Fibroblast of lung (primary cell): ENCODE results near the gene PROB1. TPM values are rescaled to one million over a fixed set of nuclear protein-coding genes. Genes with fewer than 3 reads are reported as not detected.

Experiments used
- DNase-seq, 2 donors: peaks; one replicate each; pipeline versions ENCODE4 v3.0.0 to v3.0.0-alpha.2; 2010; ENCODE audit warnings: low read depth in 2 of 2
- H2AFZ ChIP-seq: 2 replicates; pipeline ENCODE4 v1.5.1; 2012; ENCODE audit warnings: low read length, control low read depth, inconsistent platforms
- H3K27ac ChIP-seq: 2 replicates; pipeline ENCODE4 v1.5.1; 2011; ENCODE audit warnings: low read length, control low read depth; ENCODE audit not compliant: insufficient read depth
- H3K27me3 ChIP-seq: 2 replicates; pipeline ENCODE4 v1.5.1; 2011; ENCODE audit warnings: mild to moderate bottlenecking, low read length; ENCODE audit not compliant: control insufficient read depth, insufficient read depth
- H3K36me3 ChIP-seq: 2 replicates; pipeline ENCODE4 v1.5.1; 2011; ENCODE audit warnings: low read length; ENCODE audit not compliant: control insufficient read depth, insufficient read depth
- H3K4me1 ChIP-seq: 2 replicates; pipeline ENCODE4 v1.5.1; 2011; ENCODE audit warnings: low read length; ENCODE audit not compliant: control insufficient read depth, insufficient read depth; ENCODE audit errors: extremely low read depth
- H3K4me2 ChIP-seq: 2 replicates; pipeline ENCODE4 v1.5.1; 2011; ENCODE audit warnings: low read length, control low read depth; ENCODE audit not compliant: insufficient read depth; ENCODE audit errors: extremely low read depth
- H3K4me3 ChIP-seq, 4 experiments: fragments of 200-600 bp in 1 of 4; sonication (generic) in 1 of 4; replicated peaks in 1 of 4; 2 replicates each; pipeline ENCODE4 v1.5.1; 2011 to 2016; ENCODE audit warnings: low read length in 4 of 4, low read depth in 3 of 4, mild to moderate bottlenecking in 3 of 4, control low read depth in 2 of 4, inconsistent platforms in 1 of 4, mixed read lengths in 1 of 4; ENCODE audit not compliant: insufficient read depth in 1 of 4; ENCODE audit errors: control extremely low read depth in 1 of 4
- H3K79me2 ChIP-seq: 2 replicates; pipeline ENCODE4 v1.5.1; 2012; ENCODE audit warnings: mild to moderate bottlenecking, low read length, inconsistent platforms; ENCODE audit not compliant: control insufficient read depth, insufficient read depth
- H3K9ac ChIP-seq: 2 replicates; pipeline ENCODE4 v1.5.1; 2011; ENCODE audit warnings: mild to moderate bottlenecking, low read length, control low read depth; ENCODE audit not compliant: insufficient read depth
- H3K9me3 ChIP-seq: 2 replicates; pipeline ENCODE4 v1.5.1; 2012; ENCODE audit warnings: low read depth, low read length; ENCODE audit not compliant: control insufficient read depth, insufficient read depth
- H4K20me1 ChIP-seq: 2 replicates; pipeline ENCODE4 v1.5.1; 2011; ENCODE audit warnings: low read length; ENCODE audit not compliant: control insufficient read depth, insufficient read depth; ENCODE audit errors: extremely low read depth
- CTCF ChIP-seq, 2 donors: IDR thresholded peaks in 1 of 2; conservative IDR thresholded peaks in 1 of 2; 1 replicate in 1 of 2; 2 replicates in 1 of 2; pipeline ENCODE4 v1.5.1; 2011 to 2012; ENCODE audit warnings: low read length in 2 of 2, control low read depth in 1 of 2, inconsistent platforms in 1 of 2, low read depth in 1 of 2, mild to moderate bottlenecking in 1 of 2
- EZH2 ChIP-seq: IDR thresholded peaks from 2 replicates; pipeline ENCODE4 v1.5.1; 2012; ENCODE audit warnings: low read length, control low read depth, mild to moderate bottlenecking; ENCODE audit errors: missing control alignments
- polyA plus RNA-seq, 2 donors: library from polyadenylated mRNA; depleted of rRNA in 1 of 2; stranded (reverse) in 1 of 2; unstranded in 1 of 2; fragments of >200 nt; gene quantifications; 2 replicates each; pipeline ENCODE4 v1.2.1, GENCODE V29; 2011 to 2012; ENCODE audit warnings: missing spikeins in 1 of 2
- total RNA-seq: library from RNA; depleted of rRNA; stranded (reverse); fragments of >200 nt; gene quantifications from 2 replicates; pipeline ENCODE4 v1.2.1, GENCODE V29; 2014

PROB1 gene
- total and polyA plus RNA-seq, 2 donors (not counting 1 experiment from before 2014, with no cell fraction given): 0.34 to 1.5 TPM

- H3K4me2 ChIP-seq: no peak overlapping the region
- H3K4me3 ChIP-seq: no peak overlapping the region
- TF ChIP-seq EZH2: no peak
- no peak for TF ChIP-seq CTCF (conservative IDR thresholded peaks at IDR 0.05 in 1 of 2, IDR thresholded peaks at IDR 0.05 in 1 of 2; ENCODE audit: low read depth in 1 of 2, low read length in 2 of 2)
- no peaks in the 10 kb centered on the region for H3K27me3 ChIP-seq
- H3K9me3 ChIP-seq: no peaks in the 10 kb centered on the region
- H3K27ac ChIP-seq: no peak overlapping the region
- H3K9ac ChIP-seq: no peak overlapping the region
- no peak for DNase-seq
- H3K36me3 ChIP-seq: no peaks in the 10 kb centered on the region
- no peaks in the 10 kb centered on the region for H3K79me2 ChIP-seq
- no peaks in the 10 kb centered on the region for H4K20me1 ChIP-seq
- H2AFZ ChIP-seq: no peak overlapping the region
- no peaks in the 10 kb centered on the region for H3K4me1 ChIP-seq
These were observed 10.8 kb downstream of the PROB1 start for GRCh38 chr5:139383993-139384590.

GRCh38 chr5:139383275-139383992 is 11.5 kb downstream of the PROB1 start, which contains the start of gene SLC23A1:
TSS of gene SLC23A1 (minus strand) at chr5:139383297. CDS start at chr5:139383253, 44 bp downstream.
- Histone ChIP-seq H3K27ac (no peak within 1 kb of the TSS), H3K4me2 (no peak within 1 kb of the TSS), H4K20me1 (no peaks in the 10 kb centered on the region), H2AFZ (no peak within 1 kb of the TSS), H3K9me3 (no peaks in the 10 kb centered on the region), H3K4me1 (no peaks in the 10 kb centered on the region), H3K4me3 (no peak within 1 kb of the TSS), H3K9ac (no peak within 1 kb of the TSS), H3K27me3 (no peaks in the 10 kb centered on the region), H3K36me3 (no peaks in the 10 kb centered on the region), H3K79me2 (no peaks in the 10 kb centered on the region)
- DNase-seq: no peak
- TF ChIP-seq EZH2 (no peak), CTCF (conservative IDR thresholded peaks at IDR 0.05 in 1 of 2, IDR thresholded peaks at IDR 0.05 in 1 of 2; ENCODE audit: low read depth in 1 of 2, low read length in 2 of 2) (no peak)

- no peak for TF ChIP-seq CTCF (conservative IDR thresholded peaks at IDR 0.05 in 1 of 2, IDR thresholded peaks at IDR 0.05 in 1 of 2; ENCODE audit: low read depth in 1 of 2, low read length in 2 of 2)
- no peak for TF ChIP-seq EZH2
- Histone ChIP-seq H3K9ac (no peak overlapping the region), H3K4me1 (no peaks in the 10 kb centered on the region), H3K27ac (no peak overlapping the region), H3K79me2 (no peaks in the 10 kb centered on the region), H2AFZ (no peak overlapping the region), H3K27me3 (no peaks in the 10 kb centered on the region), H3K36me3 (no peaks in the 10 kb centered on the region), H3K4me2 (no peak overlapping the region), H3K4me3 (no peak overlapping the region), H4K20me1 (no peaks in the 10 kb centered on the region), H3K9me3 (no peaks in the 10 kb centered on the region)
- no peak for DNase-seq
These were observed 12.1 kb downstream of the PROB1 start for GRCh38 chr5:139382807-139383206.
